Left ventricle myocardium inferior (tissue), 1 donor: ENCODE measurements around the gene PRELID1. TPM values are rescaled to one million over a fixed set of nuclear protein-coding genes. Genes with fewer than 3 reads are reported as not detected.
"Not testable (repeated sequence)": the region's sequence is repeated elsewhere in the genome, so short reads cannot be mapped to it uniquely, and the experiment has no call there.

Experiments used
- DNase-seq: peaks from one replicate; pipeline ENCODE4 v3.0.0-alpha.2; 2020
- H3K27ac ChIP-seq: fragments of 200-600 bp; replicated peaks from 2 replicates; pipeline ENCODE4 v1.8.0; 2021
- H3K27me3 ChIP-seq: fragments of 200-600 bp; 2 replicates; pipeline ENCODE4 v1.8.0; 2021; ENCODE audit warnings: low read depth
- H3K36me3 ChIP-seq: fragments of 200-600 bp; 2 replicates; pipeline ENCODE4 v1.8.0; 2021
- H3K4me1 ChIP-seq: fragments of 200-600 bp; 2 replicates; pipeline ENCODE4 v1.8.0; 2021
- H3K4me3 ChIP-seq: fragments of 200-600 bp; 2 replicates; pipeline ENCODE4 v1.8.0; 2021; ENCODE audit warnings: mild to moderate bottlenecking, moderate library complexity
- H3K9me3 ChIP-seq: fragments of 200-600 bp; replicated peaks from 2 replicates; pipeline ENCODE4 v1.8.0; 2021
- CTCF ChIP-seq: fragments of 200-600 bp; IDR thresholded peaks from 2 replicates; pipeline ENCODE4 v1.8.0; 2021; ENCODE audit warnings: antibody characterized with exemption, mild to moderate bottlenecking, borderline replicate concordance
- intact Hi-C: fragments of 100-400 bp; cut with micrococcal nuclease; formaldehyde crosslinking; loops from one replicate; pipeline ENCODE4 v1.11.0; 2022
- total RNA-seq: library from RNA; stranded (reverse); fragmentation: NEBNext Ultra II Directional; extraction: Animal tissue kit (Norgen Biotek cat#: 25700); gene quantifications from one replicate; pipeline ENCODE4 v1.2.1, GENCODE V29; 2021
- donor health status: DM: no; HTN: yes; CAD: no; lungs with severe emphysema.

The PRELID1 gene
- total RNA-seq, 1 donor from 2014 or later: 40.0 TPM

GRCh38 chr5:177303925-177304391 lies 359 bp downstream of the PRELID1 start:
- Histone ChIP-seq H3K27me3 (no peaks in the 10 kb centered on the region), H3K27ac (peak overlapping the region; percentile 93), H3K4me3 (peak overlapping the region; percentile 97), H3K36me3 (peaks cover 29% of the 10 kb centered on the region), H3K4me1 (peaks cover 68% of the 10 kb centered on the region), H3K9me3 (no peaks in the 10 kb centered on the region)
- no peak for TF ChIP-seq CTCF
- intact Hi-C loops: no loop called here
- no peak for DNase-seq

GRCh38 chr5:177304392-177305119 lies 957 bp downstream of the PRELID1 start:
- DNase-seq: no peak
- Histone ChIP-seq H3K4me3 (peak overlapping the region; percentile 97), H3K27ac (peak overlapping the region; percentile 93), H3K9me3 (no peaks in the 10 kb centered on the region), H3K4me1 (peaks cover 71% of the 10 kb centered on the region), H3K27me3 (no peaks in the 10 kb centered on the region), H3K36me3 (peaks cover 29% of the 10 kb centered on the region)
- TF ChIP-seq CTCF: no peak
- intact Hi-C loops: no loop called here

DNA sequence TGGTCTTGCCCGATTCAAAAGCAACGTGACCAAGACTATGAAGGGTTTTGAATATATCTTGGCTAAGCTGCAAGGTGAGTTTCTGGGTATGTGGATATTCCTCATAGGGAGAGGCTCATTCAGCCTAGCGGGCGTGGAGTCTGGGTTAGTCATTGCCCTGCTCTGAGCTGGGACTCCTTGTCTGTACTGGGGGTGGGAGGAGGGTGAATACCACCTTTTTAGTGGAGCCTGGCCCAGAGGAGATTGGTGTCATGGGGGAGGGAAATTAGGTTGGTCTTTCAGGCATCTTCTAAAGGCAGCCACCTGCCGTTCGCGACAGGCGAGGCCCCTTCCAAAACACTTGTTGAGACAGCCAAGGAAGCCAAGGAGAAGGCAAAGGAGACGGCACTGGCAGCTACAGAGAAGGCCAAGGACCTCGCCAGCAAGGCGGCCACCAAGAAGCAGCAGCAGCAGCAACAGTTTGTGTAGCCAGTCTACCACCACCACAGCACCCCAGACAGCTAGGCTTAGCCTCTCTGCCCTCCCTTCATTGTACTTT lies 2.6 kb downstream of the PRELID1 start:
- intact Hi-C loops, DNase-seq: not testable (repeated sequence)
- H3K4me1 ChIP-seq: peaks cover 71% of the 10 kb centered on the region

GRCh38 chr5:177306674-177307543 lies 3.3 kb downstream of the PRELID1 start:
- intact Hi-C loops: no loop called here
- Histone ChIP-seq H3K4me3 (no peak overlapping the region), H3K9me3 (no peaks in the 10 kb centered on the region), H3K36me3 (peaks cover 25% of the 10 kb centered on the region), H3K27me3 (no peaks in the 10 kb centered on the region), H3K4me1 (peaks cover 71% of the 10 kb centered on the region), H3K27ac (no peak overlapping the region)
- DNase-seq: no peak
- no peak for TF ChIP-seq CTCF

More for the DNA sequence above, 2.6 kb downstream of the PRELID1 start:
- not testable (repeated sequence) for H3K27ac ChIP-seq, H3K4me3 ChIP-seq, H3K9me3 ChIP-seq, H3K27me3 ChIP-seq
- H3K36me3 ChIP-seq: peaks cover 29% of the 10 kb centered on the region

DNA sequence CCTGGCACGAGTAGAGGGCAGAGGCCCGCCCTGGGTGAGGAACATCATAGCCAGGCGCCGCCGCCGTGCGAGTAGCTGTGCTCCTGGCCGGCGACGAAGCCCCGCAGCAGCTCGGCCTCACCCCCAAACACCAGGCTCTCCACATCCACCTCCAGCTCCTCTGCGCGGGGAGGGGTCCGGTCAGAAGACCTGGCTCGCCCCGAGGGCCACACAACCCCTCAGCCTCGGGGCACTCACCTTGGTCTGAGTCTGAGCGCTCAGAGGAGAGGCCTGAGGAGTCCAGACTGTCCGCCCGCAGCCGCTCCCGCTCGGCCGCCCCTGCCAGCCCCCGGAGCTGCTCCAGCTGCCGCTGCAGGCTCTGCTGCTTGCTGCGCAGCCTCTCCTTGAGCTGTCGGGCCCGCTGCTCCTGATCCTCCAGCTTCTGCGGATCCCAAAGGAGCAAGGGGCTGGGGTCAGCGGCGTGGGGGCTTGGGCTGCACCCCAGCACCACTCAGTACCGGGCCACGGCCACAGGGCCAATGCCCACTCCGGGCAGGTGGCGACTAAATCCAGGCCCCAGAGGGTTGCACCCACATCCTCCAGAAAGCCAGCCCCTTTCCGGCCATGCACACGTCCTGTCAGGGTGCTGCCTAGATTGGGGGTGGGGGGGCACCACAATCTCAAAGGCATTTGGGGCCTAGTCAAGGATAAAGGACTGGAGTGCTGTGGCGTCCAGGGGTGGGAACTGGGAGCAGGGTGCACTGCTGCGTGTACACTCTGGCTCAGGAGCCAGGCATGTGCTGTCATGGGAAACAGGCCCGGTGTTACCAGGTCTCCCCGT lies 4.2 kb downstream of the PRELID1 start:
- no peak for TF ChIP-seq CTCF
- Histone ChIP-seq H3K4me1 (peaks cover 70% of the 10 kb centered on the region), H3K27me3 (no peaks in the 10 kb centered on the region), H3K27ac (no peak overlapping the region), H3K9me3 (no peaks in the 10 kb centered on the region), H3K36me3 (peaks cover 25% of the 10 kb centered on the region), H3K4me3 (no peak overlapping the region)
- no peak for DNase-seq
- intact Hi-C loops: no loop called here
